SK-N-SH (cell line): Measurements from ENCODE around the gene CCDC150.
"Not testable (repeated sequence)": the region's sequence is repeated elsewhere in the genome, so short reads cannot be mapped to it uniquely, and the experiment has no call there.

Experiments
- CTCF ChIP-seq: fragments of 200-600 bp; sonication (generic); IDR thresholded peaks from 2 replicates; pipeline ENCODE4 v1.6.1; 2017; ENCODE audit warnings: antibody characterized with exemption, mild to moderate bottlenecking, moderate library complexity
- EZH2phosphoT487 ChIP-seq: fragments of 200-600 bp; sonication (generic); IDR thresholded peaks from 2 replicates; pipeline ENCODE4 v1.6.1; 2017; ENCODE audit warnings: low read depth, mixed run types, mild to moderate bottlenecking, antibody characterized with exemption, moderate library complexity, borderline replicate concordance
- GABPA ChIP-seq: IDR thresholded peaks from 2 replicates; pipeline ENCODE4 v1.4.0; 2012; ENCODE audit warnings: low read depth, mild to moderate bottlenecking
- MXI1 ChIP-seq: IDR thresholded peaks from 2 replicates; pipeline ENCODE4 v1.6.1; 2012; ENCODE audit warnings: mild to moderate bottlenecking, low read depth, low read length, improper control_type of control experiment
- RCOR1 ChIP-seq: fragments of 150-350 bp; IDR thresholded peaks from 2 replicates; pipeline ENCODE4 v1.6.1; 2017; ENCODE audit warnings: antibody characterized with exemption, low read length
- REST ChIP-seq: IDR thresholded peaks from 2 replicates; pipeline ENCODE4 v1.6.1; 2012; ENCODE audit warnings: mild to moderate bottlenecking, low read depth, low read length, moderate library complexity
- SMC3 ChIP-seq: IDR thresholded peaks from 2 replicates; pipeline ENCODE4 v1.6.1; 2012; ENCODE audit warnings: low read depth, low read length, improper control_type of control experiment
- TAF1 ChIP-seq: IDR thresholded peaks from 2 replicates; pipeline ENCODE4 v1.6.1; 2012; ENCODE audit warnings: low read depth, mild to moderate bottlenecking, low read length, moderate library complexity, borderline replicate concordance
- TCF12 ChIP-seq: IDR thresholded peaks from 2 replicates; pipeline ENCODE4 v1.4.0; 2012
- TF ChIP-seq, protein P1 (sequence below): IDR thresholded peaks from 2 replicates; pipeline ENCODE4 v1.4.0; 2012; ENCODE audit warnings: low read depth, borderline replicate concordance

DNA sequence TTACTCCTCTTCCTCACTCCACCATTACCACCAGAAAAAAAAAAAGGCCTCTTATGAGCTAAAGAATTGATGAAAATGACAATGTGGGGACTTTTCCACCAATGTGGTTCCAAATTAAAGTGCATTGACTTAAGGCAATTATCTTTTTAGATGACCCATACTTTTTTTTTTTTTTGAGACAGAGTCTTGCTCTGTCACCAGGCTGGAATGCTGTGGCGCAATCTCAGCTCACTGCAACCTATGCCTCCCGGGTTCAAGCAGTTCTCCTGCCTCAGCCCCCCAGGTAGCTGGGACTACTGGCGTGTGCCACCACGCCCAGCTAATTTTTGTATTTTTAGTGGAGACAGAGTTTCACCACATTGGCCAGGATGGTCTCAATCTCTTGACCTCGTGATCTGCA lies 31.6 kb upstream of the CCDC150 start:
- TF ChIP-seq, protein P1, sequence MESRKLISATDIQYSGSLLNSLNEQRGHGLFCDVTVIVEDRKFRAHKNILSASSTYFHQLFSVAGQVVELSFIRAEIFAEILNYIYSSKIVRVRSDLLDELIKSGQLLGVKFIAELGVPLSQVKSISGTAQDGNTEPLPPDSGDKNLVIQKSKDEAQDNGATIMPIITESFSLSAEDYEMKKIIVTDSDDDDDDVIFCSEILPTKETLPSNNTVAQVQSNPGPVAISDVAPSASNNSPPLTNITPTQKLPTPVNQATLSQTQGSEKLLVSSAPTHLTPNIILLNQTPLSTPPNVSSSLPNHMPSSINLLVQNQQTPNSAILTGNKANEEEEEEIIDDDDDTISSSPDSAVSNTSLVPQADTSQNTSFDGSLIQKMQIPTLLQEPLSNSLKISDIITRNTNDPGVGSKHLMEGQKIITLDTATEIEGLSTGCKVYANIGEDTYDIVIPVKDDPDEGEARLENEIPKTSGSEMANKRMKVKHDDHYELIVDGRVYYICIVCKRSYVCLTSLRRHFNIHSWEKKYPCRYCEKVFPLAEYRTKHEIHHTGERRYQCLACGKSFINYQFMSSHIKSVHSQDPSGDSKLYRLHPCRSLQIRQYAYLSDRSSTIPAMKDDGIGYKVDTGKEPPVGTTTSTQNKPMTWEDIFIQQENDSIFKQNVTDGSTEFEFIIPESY, result not testable (repeated sequence)
- TF ChIP-seq EZH2phosphoT487, RCOR1, CTCF, TAF1, SMC3, MXI1, REST, GABPA, TCF12: not testable (repeated sequence)
